Measurements from ENCODE around the gene UNC93B1. TPM values are rescaled to one million over a fixed set of nuclear protein-coding genes. Genes with fewer than 3 reads are reported as not detected.
A peak's percentile ranks its signal among the peaks of the same experiment; 100 is the strongest.

UNC93B1 gene, protein sequence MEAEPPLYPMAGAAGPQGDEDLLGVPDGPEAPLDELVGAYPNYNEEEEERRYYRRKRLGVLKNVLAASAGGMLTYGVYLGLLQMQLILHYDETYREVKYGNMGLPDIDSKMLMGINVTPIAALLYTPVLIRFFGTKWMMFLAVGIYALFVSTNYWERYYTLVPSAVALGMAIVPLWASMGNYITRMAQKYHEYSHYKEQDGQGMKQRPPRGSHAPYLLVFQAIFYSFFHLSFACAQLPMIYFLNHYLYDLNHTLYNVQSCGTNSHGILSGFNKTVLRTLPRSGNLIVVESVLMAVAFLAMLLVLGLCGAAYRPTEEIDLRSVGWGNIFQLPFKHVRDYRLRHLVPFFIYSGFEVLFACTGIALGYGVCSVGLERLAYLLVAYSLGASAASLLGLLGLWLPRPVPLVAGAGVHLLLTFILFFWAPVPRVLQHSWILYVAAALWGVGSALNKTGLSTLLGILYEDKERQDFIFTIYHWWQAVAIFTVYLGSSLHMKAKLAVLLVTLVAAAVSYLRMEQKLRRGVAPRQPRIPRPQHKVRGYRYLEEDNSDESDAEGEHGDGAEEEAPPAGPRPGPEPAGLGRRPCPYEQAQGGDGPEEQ
- 10 to 100 TPM; 12.4 to 13.0 TPM for total RNA-seq

DNA sequence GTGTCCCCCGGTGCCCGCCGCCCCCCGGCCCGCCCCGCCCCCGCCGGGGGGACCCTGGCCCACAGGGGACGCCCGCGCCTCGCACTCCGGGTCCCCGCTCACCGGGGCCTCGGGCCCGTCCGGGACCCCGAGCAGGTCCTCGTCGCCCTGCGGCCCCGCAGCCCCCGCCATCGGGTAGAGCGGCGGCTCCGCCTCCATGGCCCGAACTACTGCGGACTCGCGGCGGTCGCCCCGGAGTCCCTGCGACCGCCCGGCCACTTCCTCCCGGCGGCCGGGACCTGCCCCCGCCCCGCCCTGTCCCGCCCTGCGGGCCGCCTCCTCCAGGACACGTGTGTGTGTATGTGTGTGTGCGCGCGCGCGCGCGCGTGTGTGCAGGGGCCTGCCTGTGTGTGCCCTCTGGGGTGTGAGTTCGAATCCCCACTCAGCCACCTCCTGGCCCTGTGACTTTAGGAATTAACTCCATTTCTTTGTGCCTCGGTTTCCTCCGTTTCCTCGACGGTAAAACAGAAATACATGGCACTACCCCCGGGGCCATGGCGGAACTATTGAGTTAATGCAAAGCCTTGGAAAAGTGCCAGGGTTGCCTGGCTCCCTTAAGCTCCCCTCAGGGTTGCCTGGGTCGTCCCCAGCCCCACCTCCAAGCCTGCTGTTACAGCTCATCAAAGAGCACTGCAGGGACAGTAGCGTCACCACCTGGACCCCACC is at the start of gene UNC93B1:
Gene UNC93B1 (minus strand): TSS at position 252 of the 705 bp plus-strand sequence. CDS start 54 bp downstream, at position 198.
- DNase-seq (peak; percentile 94), ATAC-seq (peak; percentile 95)
- H3K36me3 Mint-ChIP-seq (ENCODE audit: low read depth), result no peaks in the 10 kb centered on the region
- peak within 1 kb of the TSS; percentile 78 for H3K4me3 Mint-ChIP-seq
- ChIA-PET CTCF (interaction anchor here (0.7 to 3.6 kb wide), 4 partner anchors 10 to 202 kb away, joined by 3 to 11 read pairs (median 4); no protein-coding TSS in a partner anchor), POLR2A (interaction anchor here (1.2 to 1.9 kb wide), 2 partner anchors 10 to 34 kb away, joined by 3 to 5 read pairs; no protein-coding TSS in a partner anchor)
- H3K4me1 Mint-ChIP-seq (ENCODE audit: low read depth), result peaks cover 14% of the 10 kb centered on the region
- TF ChIP-seq CTCF (IDR thresholded peaks at IDR 0.05), result no peak
- peak within 1 kb of the TSS; percentile 83 for H3K27ac Mint-ChIP-seq
- no peaks in the 10 kb centered on the region for H3K9me3 Mint-ChIP-seq
- no peaks in the 10 kb centered on the region for H3K27me3 Mint-ChIP-seq
- intact Hi-C loops (cut with micrococcal nuclease), result loop anchor here (10.0 kb wide), 1 partner anchor 201 kb away; no protein-coding TSS in a partner anchor

GRCh38 chr11:68053117-68053516 is 49.2 kb upstream of the UNC93B1 start:
- DNase-seq, result no peak
- Mint-ChIP-seq H3K4me3 (no peak overlapping the region), H3K36me3 (ENCODE audit: low read depth) (peaks cover 12% of the 10 kb centered on the region), H3K4me1 (ENCODE audit: low read depth) (no peaks in the 10 kb centered on the region), H3K27me3 (no peaks in the 10 kb centered on the region), H3K9me3 (no peaks in the 10 kb centered on the region), H3K27ac (no peak overlapping the region)
- no peak for TF ChIP-seq CTCF (IDR thresholded peaks at IDR 0.05)
- ChIA-PET POLR2A (interaction anchor here (0.6 to 4.1 kb wide), 3 partner anchors 13 to 89 kb away, joined by 3 to 45 read pairs (median 3); partner anchors contain the start of genes ALDH3B1 and TCIRG1), CTCF (no interaction called here)
- intact Hi-C loops (cut with micrococcal nuclease), result no loop called here
- no peak for ATAC-seq

DNA sequence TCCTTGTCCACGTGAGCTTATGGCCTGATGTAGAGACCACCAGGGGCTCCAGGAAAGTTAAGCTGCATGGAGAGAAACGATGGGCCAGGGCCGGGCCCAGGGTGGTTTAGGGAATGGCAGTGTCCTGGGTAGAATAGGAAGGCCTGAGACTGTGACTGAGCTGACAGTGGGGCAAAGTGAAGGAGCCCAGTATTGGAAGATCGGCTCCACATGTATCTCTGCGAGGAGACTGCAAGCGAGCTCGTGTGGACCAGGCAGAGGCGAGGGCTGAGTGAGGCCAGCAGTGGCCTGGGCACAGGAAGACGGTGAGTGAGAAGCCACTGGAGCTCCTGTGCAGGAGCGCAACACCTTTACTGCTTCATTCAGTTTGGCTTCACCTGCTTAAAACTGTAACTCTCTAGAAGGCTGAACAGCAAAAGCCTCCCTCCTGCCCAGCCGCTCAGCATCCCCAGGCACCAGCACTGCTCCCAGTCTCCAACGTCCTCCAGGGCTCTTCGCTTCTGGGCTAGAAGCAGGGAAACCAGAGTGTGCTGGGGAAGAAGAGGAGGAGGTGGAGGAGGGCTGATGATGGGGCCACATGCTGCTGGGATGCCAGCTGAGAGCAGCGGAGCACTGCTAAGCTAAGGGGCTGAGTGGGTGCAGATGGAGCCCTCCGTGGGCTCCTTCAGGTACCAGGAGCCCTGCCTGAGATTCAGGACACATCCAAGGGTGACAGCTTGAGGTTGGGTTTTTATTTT is 48.4 kb upstream of the UNC93B1 start:
- POLR2A ChIA-PET, result interaction anchor here (0.8 to 4.1 kb wide), 4 partner anchors 12 to 143 kb away, joined by 3 to 45 read pairs (median 4); partner anchors contain the start of genes ALDH3B1 and TCIRG1
- ATAC-seq, result no peak
- no peak for DNase-seq
- peaks cover 12% of the 10 kb centered on the region for H3K36me3 Mint-ChIP-seq (ENCODE audit: low read depth)
- CTCF ChIA-PET, result no interaction called here
- no peaks in the 10 kb centered on the region for H3K4me1 Mint-ChIP-seq (ENCODE audit: low read depth)
- intact Hi-C loops (cut with micrococcal nuclease), result no loop called here
- H3K9me3 Mint-ChIP-seq, result no peaks in the 10 kb centered on the region
- H3K27ac Mint-ChIP-seq, result peak overlapping the region; percentile 10
- no peaks in the 10 kb centered on the region for H3K27me3 Mint-ChIP-seq
- no peak for TF ChIP-seq CTCF (IDR thresholded peaks at IDR 0.05)
- H3K4me3 Mint-ChIP-seq, result no peak overlapping the region

DNA sequence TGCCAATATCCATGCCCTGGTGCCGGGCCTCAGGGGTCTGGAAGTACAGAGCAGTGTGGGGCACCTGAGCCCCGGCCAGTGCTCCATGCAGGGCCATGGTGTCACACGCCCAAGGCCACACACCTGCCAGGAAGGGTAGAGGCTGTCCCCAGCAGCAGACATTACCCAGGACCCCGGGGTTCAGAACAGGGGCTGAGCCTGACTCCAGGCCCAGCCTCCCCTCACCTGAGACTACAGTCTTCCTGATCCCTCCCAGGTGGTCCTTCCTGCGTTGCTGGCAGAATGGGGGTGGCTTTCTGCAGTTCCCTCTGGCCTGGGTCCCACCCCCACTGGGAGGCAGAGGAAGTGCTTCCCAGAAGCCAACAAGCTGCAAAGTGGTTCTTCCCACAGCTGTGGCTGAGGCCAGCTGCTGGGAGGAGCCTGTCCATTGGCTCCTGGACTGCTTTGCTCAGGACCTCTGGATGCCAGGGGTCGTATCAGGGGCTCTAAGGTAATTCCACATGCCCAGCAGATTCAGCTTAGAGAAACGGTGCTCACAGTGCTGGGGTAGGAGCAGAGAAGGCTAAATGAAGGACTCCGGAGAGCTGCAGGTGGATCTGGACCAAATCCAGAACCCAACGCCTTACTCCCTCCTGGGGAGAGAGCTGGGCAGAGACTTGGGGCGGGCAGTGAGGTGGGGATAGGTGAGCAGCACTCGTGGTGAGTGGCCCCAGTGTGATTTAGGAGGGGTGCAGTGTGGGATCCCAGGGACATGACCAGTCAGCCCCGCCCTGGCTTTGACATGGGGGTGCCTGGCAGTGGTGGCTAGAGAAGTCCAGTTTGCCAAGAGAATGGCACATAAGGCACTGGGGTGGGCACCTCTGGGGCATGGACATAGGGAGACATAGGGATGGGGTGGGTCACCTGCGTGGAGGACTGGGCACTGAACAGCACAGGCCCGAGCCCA is 47.6 kb upstream of the UNC93B1 start:
- no peak for TF ChIP-seq CTCF (IDR thresholded peaks at IDR 0.05)
- ChIA-PET POLR2A (interaction anchor here (1.1 to 4.1 kb wide), 3 partner anchors 11 to 144 kb away, joined by 3 to 45 read pairs (median 4); partner anchors contain the start of gene TCIRG1), CTCF (no interaction called here)
- ATAC-seq (no peak), DNase-seq (no peak)
- Mint-ChIP-seq H3K4me3 (no peak overlapping the region), H3K36me3 (ENCODE audit: low read depth) (peaks cover 15% of the 10 kb centered on the region), H3K9me3 (no peaks in the 10 kb centered on the region), H3K4me1 (ENCODE audit: low read depth) (no peaks in the 10 kb centered on the region), H3K27ac (peak overlapping the region; percentile 10), H3K27me3 (no peaks in the 10 kb centered on the region)
- intact Hi-C loops (cut with micrococcal nuclease), result no loop called here
